ENCODE data around the gene TXNDC2. TPM values are rescaled to one million over a fixed set of nuclear protein-coding genes. Genes with fewer than 3 reads are reported as not detected.
"Not testable (repeated sequence)": the region's sequence is repeated elsewhere in the genome, so short reads cannot be mapped to it uniquely, and the experiment has no call there.

Gene TXNDC2
- total and polyA plus RNA-seq, 10 of the 15 experiments (the other 5 are each of a cell fraction or from before 2014, with no cell fraction given) = 0.04 to 0.07 (median 0.06) TPM; not detected in 7

- no peak for FAIRE-seq
- 65% methylated on average over 3 of the region's 3 CpGs for whole genome bisulfite sequencing (ENCODE audit: insufficient coverage, insufficient replicate concordance, low lambda C conversion rate, missing lambda C conversion rate)
- Histone ChIP-seq H3K9ac (ENCODE audit: control insufficient read depth, insufficient read depth, low read length) (no peak overlapping the region), H3K36me3 (ENCODE audit: control insufficient read depth in 2 of 2, insufficient read depth in 2 of 2, low read length in 1 of 2) (no peaks in the 10 kb centered on the region), H3K9me3 (replicated peaks; ENCODE audit: control insufficient read depth, insufficient read depth, low read length) (no peaks in the 10 kb centered on the region), H3K27ac (ENCODE audit: control insufficient read depth, insufficient read depth) (no peak overlapping the region), H2AFZ (ENCODE audit: control insufficient read depth, low read depth, low read length) (no peak overlapping the region), H3K79me2 (ENCODE audit: control insufficient read depth, insufficient read depth, low read length) (no peaks in the 10 kb centered on the region), H3K4me3 (no peak overlapping the region), H3K4me2 (ENCODE audit: control insufficient read depth, insufficient read depth) (no peak overlapping the region), H3K4me1 (ENCODE audit: control insufficient read depth, insufficient read depth, low read length) (no peaks in the 10 kb centered on the region), H4K20me1 (ENCODE audit: control insufficient read depth, insufficient read depth) (no peaks in the 10 kb centered on the region), H3K27me3 (replicated peaks in 1 of 2; ENCODE audit: control insufficient read depth in 2 of 2, insufficient read depth in 2 of 2, low read length in 1 of 2) (no peaks in the 10 kb centered on the region)
- DNase-seq (ENCODE audit: low read depth, low spot score) = no peak
- ChIA-PET CTCF (interaction anchor here (0.6 kb wide), 1 partner anchor 131 kb away, joined by 3 read pairs; no protein-coding TSS in a partner anchor), POLR2A (no interaction called here), RAD21 (ENCODE audit: unreplicated experiment) (no interaction called here), SMC1A (ENCODE audit: uncharacterized antibody, unreplicated experiment) (interaction anchor here (0.7 kb wide), 1 partner anchor 51 kb away, joined by 5 read pairs; no protein-coding TSS in a partner anchor)
- BruUV-seq (replicated peaks) = no TSS peak
- TF ChIP-seq NR2C1 (IDR thresholded peaks at IDR 0.05) (no peak), BCLAF1 (IDR thresholded peaks at IDR 0.05) (no peak), SUZ12 (IDR thresholded peaks at IDR 0.05; ENCODE audit: unreplicated experiment) (no peak), ZNF217 (IDR thresholded peaks at IDR 0.05) (no peak), RFX5 (IDR thresholded peaks at IDR 0.05; ENCODE audit: low read depth, low read length) (no peak)
- ATAC-seq = no peak
- in situ Hi-C loops (cut with MboI) (loop anchor here (25.0 kb wide), 2 partner anchors 289 to 1289 kb away; partner anchors contain the start of genes PPP4R1 and RAB12), intact Hi-C loops (cut with micrococcal nuclease; ENCODE audit: unreplicated experiment) (no loop called here)
These were observed 15.6 kb downstream of the TXNDC2 start for GRCh38 chr18:9901377-9901776.

- ATAC-seq; POLR2A ChIA-PET; H3K4me3 ChIP-seq; DNase-seq (ENCODE audit: low read depth, low spot score); H3K27me3 ChIP-seq (replicated peaks in 1 of 2; ENCODE audit: control insufficient read depth in 2 of 2, insufficient read depth in 2 of 2, low read length in 1 of 2); BruUV-seq (replicated peaks); H3K9me3 ChIP-seq (replicated peaks; ENCODE audit: control insufficient read depth, insufficient read depth, low read length); H3K36me3 ChIP-seq (ENCODE audit: control insufficient read depth in 2 of 2, insufficient read depth in 2 of 2, low read length in 1 of 2); H3K9ac ChIP-seq (ENCODE audit: control insufficient read depth, insufficient read depth, low read length); intact Hi-C loops (cut with micrococcal nuclease; ENCODE audit: unreplicated experiment); H3K79me2 ChIP-seq (ENCODE audit: control insufficient read depth, insufficient read depth, low read length); SMC1A ChIA-PET (ENCODE audit: uncharacterized antibody, unreplicated experiment); H3K4me1 ChIP-seq (ENCODE audit: control insufficient read depth, insufficient read depth, low read length); H2AFZ ChIP-seq (ENCODE audit: control insufficient read depth, low read depth, low read length); H3K27ac ChIP-seq (ENCODE audit: control insufficient read depth, insufficient read depth); FAIRE-seq; H4K20me1 ChIP-seq (ENCODE audit: control insufficient read depth, insufficient read depth); CTCF ChIA-PET; RAD21 ChIA-PET (ENCODE audit: unreplicated experiment); H3K4me2 ChIP-seq (ENCODE audit: control insufficient read depth, insufficient read depth): not testable (repeated sequence)
- WGBS (ENCODE audit: insufficient coverage, insufficient replicate concordance, low lambda C conversion rate, missing lambda C conversion rate) = 75% methylated on average over 14 of the region's 14 CpGs
- in situ Hi-C loops (cut with MboI) = loop anchor here (25.0 kb wide), 2 partner anchors 290 to 1290 kb away; partner anchors contain the start of genes PPP4R1 and RAB12
These were observed 16.5 kb downstream of the TXNDC2 start for GRCh38 chr18:9902264-9902663.
